ENCODE measurements around the gene ABI3. TPM values are rescaled to one million over a fixed set of nuclear protein-coding genes. Genes with fewer than 3 reads are reported as not detected.

Gene ABI3
- total RNA-seq, 1 experiment from 2014 or later, result not detected

- POLR2A ChIA-PET, result no interaction called here
- CTCF ChIA-PET, result interaction anchor here (0.8 to 1.1 kb wide), 2 partner anchors 25 to 33 kb away, joined by 3 read pairs; no protein-coding TSS in a partner anchor
- Histone ChIP-seq H3K9me3 (ENCODE audit: control insufficient read depth, insufficient read depth, low read depth, low read length) (no peaks in the 10 kb centered on the region), H3K4me3 (ENCODE audit: low read depth in 2 of 2, low read length in 2 of 2) (no peak overlapping the region), H3K36me3 (ENCODE audit: control insufficient read depth, insufficient read depth, low read length) (no peaks in the 10 kb centered on the region), H3K27ac (ENCODE audit: low read length) (no peak overlapping the region), H3K4me1 (ENCODE audit: control insufficient read depth, insufficient read depth, low read length) (peaks cover 17% of the 10 kb centered on the region), H3K27me3 (ENCODE audit: control insufficient read depth, insufficient read depth, low read length) (no peaks in the 10 kb centered on the region; the same call in 1 of the 2 replicates)
- no peak for DNase-seq (ENCODE audit: low read depth, low spot score)
- in situ Hi-C loops (cut with HindIII; ENCODE audit: low pct_unique_long_range_greater_than_20kb, low sequenced_read_pairs), result no loop called here
- intact Hi-C loops (cut with micrococcal nuclease; ENCODE audit: unreplicated experiment), result loop anchor here (10.0 kb wide), 1 partner anchor 170 kb away; no protein-coding TSS in a partner anchor
- TF ChIP-seq REST (IDR thresholded peaks at IDR 0.05; ENCODE audit: insufficient read depth in 1 of 2, low read depth in 2 of 2, low read length in 1 of 2) (no peak), POLR2AphosphoS5 (IDR thresholded peaks at IDR 0.05; ENCODE audit: low read depth, low read length) (no peak), SIN3A (IDR thresholded peaks at IDR 0.05; ENCODE audit: borderline replicate concordance, insufficient read depth, low read depth, low read length) (no peak), TCF7L2 (IDR thresholded peaks at IDR 0.05; ENCODE audit: low read depth, low read length) (no peak)
- TF ChIP-seq, protein P1, sequence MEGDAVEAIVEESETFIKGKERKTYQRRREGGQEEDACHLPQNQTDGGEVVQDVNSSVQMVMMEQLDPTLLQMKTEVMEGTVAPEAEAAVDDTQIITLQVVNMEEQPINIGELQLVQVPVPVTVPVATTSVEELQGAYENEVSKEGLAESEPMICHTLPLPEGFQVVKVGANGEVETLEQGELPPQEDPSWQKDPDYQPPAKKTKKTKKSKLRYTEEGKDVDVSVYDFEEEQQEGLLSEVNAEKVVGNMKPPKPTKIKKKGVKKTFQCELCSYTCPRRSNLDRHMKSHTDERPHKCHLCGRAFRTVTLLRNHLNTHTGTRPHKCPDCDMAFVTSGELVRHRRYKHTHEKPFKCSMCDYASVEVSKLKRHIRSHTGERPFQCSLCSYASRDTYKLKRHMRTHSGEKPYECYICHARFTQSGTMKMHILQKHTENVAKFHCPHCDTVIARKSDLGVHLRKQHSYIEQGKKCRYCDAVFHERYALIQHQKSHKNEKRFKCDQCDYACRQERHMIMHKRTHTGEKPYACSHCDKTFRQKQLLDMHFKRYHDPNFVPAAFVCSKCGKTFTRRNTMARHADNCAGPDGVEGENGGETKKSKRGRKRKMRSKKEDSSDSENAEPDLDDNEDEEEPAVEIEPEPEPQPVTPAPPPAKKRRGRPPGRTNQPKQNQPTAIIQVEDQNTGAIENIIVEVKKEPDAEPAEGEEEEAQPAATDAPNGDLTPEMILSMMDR (IDR thresholded peaks at IDR 0.05), result no peak
- no TSS peak for BruUV-seq (replicated peaks)
- ATAC-seq, result no peak
Measured at GRCh38 chr17:49224198-49224996, 13.9 kb downstream of the ABI3 start.

DNA sequence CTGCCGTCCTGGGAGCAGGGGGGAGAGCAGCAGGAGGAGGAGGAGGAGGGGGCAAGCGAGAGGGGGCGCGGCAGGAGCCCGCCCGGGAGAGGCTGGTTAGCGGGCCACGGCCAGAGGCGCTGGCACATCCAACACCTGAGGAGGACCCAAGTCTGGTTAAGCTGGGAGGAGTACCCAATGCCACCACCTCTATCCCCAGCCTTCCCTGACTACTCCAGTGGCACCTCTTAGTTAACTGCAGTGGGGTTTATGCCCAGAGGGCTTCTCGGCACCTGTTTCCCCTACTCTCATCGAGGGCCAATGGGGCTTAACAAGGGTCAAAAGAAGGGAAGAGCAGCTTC is 14.5 kb downstream of the ABI3 start:
- ATAC-seq (no peak), DNase-seq (ENCODE audit: low read depth, low spot score) (no peak)
- H3K27ac ChIP-seq (ENCODE audit: low read length), result no peak overlapping the region
- ChIA-PET CTCF (interaction anchor here (0.6 to 1.1 kb wide), 3 partner anchors 25 to 153 kb away, joined by 3 to 6 read pairs (median 3); no protein-coding TSS in a partner anchor), POLR2A (no interaction called here)
- peaks cover 2% of the 10 kb centered on the region; the same call in 1 of the 2 replicates for H3K27me3 ChIP-seq (ENCODE audit: control insufficient read depth, insufficient read depth, low read length)
- peaks cover 17% of the 10 kb centered on the region for H3K4me1 ChIP-seq (ENCODE audit: control insufficient read depth, insufficient read depth, low read length)
- intact Hi-C loops (cut with micrococcal nuclease; ENCODE audit: unreplicated experiment), result loop anchor here (10.0 kb wide), 1 partner anchor 170 kb away; no protein-coding TSS in a partner anchor
- no TSS peak for BruUV-seq (replicated peaks)
- no peaks in the 10 kb centered on the region for H3K9me3 ChIP-seq (ENCODE audit: control insufficient read depth, insufficient read depth, low read depth, low read length)
- no peaks in the 10 kb centered on the region for H3K36me3 ChIP-seq (ENCODE audit: control insufficient read depth, insufficient read depth, low read length)
- TF ChIP-seq, protein P1 (IDR thresholded peaks at IDR 0.05), result no peak
- TF ChIP-seq POLR2AphosphoS5 (IDR thresholded peaks at IDR 0.05; ENCODE audit: low read depth, low read length), result no peak
- TF ChIP-seq REST (IDR thresholded peaks at IDR 0.05; ENCODE audit: insufficient read depth in 1 of 2, low read depth in 2 of 2, low read length in 1 of 2), result no peak
- no peak for TF ChIP-seq TCF7L2 (IDR thresholded peaks at IDR 0.05; ENCODE audit: low read depth, low read length)
- TF ChIP-seq SIN3A (IDR thresholded peaks at IDR 0.05; ENCODE audit: borderline replicate concordance, insufficient read depth, low read depth, low read length), result no peak
- H3K4me3 ChIP-seq (ENCODE audit: low read depth in 2 of 2, low read length in 2 of 2), result no peak overlapping the region
- in situ Hi-C loops (cut with HindIII; ENCODE audit: low pct_unique_long_range_greater_than_20kb, low sequenced_read_pairs), result no loop called here

Data from Panc1 (cell line).